Calu3 (cell line): ENCODE measurements around the gene CCSER1. TPM values are rescaled to one million over a fixed set of nuclear protein-coding genes. Genes with fewer than 3 reads are reported as not detected.

Experiments used
- BruUV-seq: library from RNA; stranded (reverse); fragments of 400-500 nt; replicated peaks from 2 replicates; lab custom pipeline; 2021; lab: Mats Ljungman, UMichigan
- CTCF ChIA-PET: fragments of 300-600 bp; sonication (Branson Sonifier 250); formaldehyde crosslinking; loops from one replicate; lab custom pipeline; 2022; ENCODE audit warnings: antibody characterized with exemption; lab: Charles Lee
- DNase-seq: peaks from one replicate; pipeline ENCODE4 v3.0.0; 2022
- H3K27ac Mint-ChIP-seq: one replicate; pipeline ENCODE4 v1.8.0; 2022; ENCODE audit warnings: mixed read lengths; ENCODE audit not compliant: unreplicated experiment
- H3K27me3 Mint-ChIP-seq: one replicate; pipeline ENCODE4 v1.8.0; 2022; ENCODE audit warnings: mixed read lengths; ENCODE audit not compliant: unreplicated experiment
- H3K36me3 Mint-ChIP-seq: one replicate; pipeline ENCODE4 v1.8.0; 2022; ENCODE audit warnings: mild to moderate bottlenecking, moderate library complexity, mixed read lengths; ENCODE audit not compliant: insufficient read depth, unreplicated experiment
- H3K4me1 Mint-ChIP-seq: one replicate; pipeline ENCODE4 v1.8.0; 2022; ENCODE audit warnings: mild to moderate bottlenecking, low read depth, mixed read lengths; ENCODE audit not compliant: unreplicated experiment
- H3K4me3 Mint-ChIP-seq: one replicate; pipeline ENCODE4 v1.8.0; 2022; ENCODE audit warnings: mild to moderate bottlenecking, low read depth, moderate library complexity, mixed read lengths; ENCODE audit not compliant: unreplicated experiment
- H3K9me3 Mint-ChIP-seq: one replicate; pipeline ENCODE4 v1.8.0; 2022; ENCODE audit warnings: low read depth, mixed read lengths; ENCODE audit not compliant: unreplicated experiment
- intact Hi-C: fragments of 100-400 bp; cut with micrococcal nuclease; formaldehyde crosslinking; loops from one replicate; pipeline ENCODE4 v1.10.0; 2022; ENCODE audit not compliant: unreplicated experiment
- total RNA-seq: library from RNA; stranded (reverse); gene quantifications from 2 replicates; pipeline ENCODE4 v1.2.3, GENCODE V29; 2022
- TF ChIP-seq, protein P1 (sequence below): fragments of 200-600 bp; IDR thresholded peaks from one replicate; pipeline ENCODE4 v1.8.0; 2022; ENCODE audit warnings: antibody characterized with exemption; ENCODE audit not compliant: unreplicated experiment

CCSER1 gene
- total RNA-seq, 1 experiment from 2014 or later, result 6.2 TPM

DNA sequence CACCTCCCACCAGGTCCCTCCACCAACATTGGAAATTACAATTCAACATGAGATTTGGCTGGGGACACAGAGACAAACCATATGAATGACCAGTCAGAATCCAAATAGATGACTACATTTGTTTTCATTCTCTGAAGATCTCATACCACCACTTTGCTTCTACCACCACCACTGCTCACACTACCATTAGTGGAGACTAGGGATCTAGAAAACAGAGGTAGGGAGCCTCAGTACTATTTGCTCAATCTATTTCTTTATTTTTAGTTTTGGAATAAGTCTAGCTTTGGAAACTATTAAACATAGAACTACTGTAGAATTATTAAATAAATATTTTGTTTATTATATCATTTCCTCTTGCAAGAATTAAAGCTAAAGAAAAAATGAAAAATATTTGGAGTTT, 727.9 kb downstream of the CCSER1 start:
- H3K27me3 Mint-ChIP-seq, result no peaks in the 10 kb centered on the region
- no peak overlapping the region for H3K4me3 Mint-ChIP-seq
- intact Hi-C loops, result no loop called here
- no peak overlapping the region for H3K27ac Mint-ChIP-seq
- TF ChIP-seq, protein P1, sequence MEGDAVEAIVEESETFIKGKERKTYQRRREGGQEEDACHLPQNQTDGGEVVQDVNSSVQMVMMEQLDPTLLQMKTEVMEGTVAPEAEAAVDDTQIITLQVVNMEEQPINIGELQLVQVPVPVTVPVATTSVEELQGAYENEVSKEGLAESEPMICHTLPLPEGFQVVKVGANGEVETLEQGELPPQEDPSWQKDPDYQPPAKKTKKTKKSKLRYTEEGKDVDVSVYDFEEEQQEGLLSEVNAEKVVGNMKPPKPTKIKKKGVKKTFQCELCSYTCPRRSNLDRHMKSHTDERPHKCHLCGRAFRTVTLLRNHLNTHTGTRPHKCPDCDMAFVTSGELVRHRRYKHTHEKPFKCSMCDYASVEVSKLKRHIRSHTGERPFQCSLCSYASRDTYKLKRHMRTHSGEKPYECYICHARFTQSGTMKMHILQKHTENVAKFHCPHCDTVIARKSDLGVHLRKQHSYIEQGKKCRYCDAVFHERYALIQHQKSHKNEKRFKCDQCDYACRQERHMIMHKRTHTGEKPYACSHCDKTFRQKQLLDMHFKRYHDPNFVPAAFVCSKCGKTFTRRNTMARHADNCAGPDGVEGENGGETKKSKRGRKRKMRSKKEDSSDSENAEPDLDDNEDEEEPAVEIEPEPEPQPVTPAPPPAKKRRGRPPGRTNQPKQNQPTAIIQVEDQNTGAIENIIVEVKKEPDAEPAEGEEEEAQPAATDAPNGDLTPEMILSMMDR, result no peak
- BruUV-seq, result no TSS peak
- H3K4me1 Mint-ChIP-seq, result no peaks in the 10 kb centered on the region
- H3K36me3 Mint-ChIP-seq, result no peaks in the 10 kb centered on the region
- no peaks in the 10 kb centered on the region for H3K9me3 Mint-ChIP-seq
- no peak for DNase-seq
- CTCF ChIA-PET, result no interaction called here

DNA sequence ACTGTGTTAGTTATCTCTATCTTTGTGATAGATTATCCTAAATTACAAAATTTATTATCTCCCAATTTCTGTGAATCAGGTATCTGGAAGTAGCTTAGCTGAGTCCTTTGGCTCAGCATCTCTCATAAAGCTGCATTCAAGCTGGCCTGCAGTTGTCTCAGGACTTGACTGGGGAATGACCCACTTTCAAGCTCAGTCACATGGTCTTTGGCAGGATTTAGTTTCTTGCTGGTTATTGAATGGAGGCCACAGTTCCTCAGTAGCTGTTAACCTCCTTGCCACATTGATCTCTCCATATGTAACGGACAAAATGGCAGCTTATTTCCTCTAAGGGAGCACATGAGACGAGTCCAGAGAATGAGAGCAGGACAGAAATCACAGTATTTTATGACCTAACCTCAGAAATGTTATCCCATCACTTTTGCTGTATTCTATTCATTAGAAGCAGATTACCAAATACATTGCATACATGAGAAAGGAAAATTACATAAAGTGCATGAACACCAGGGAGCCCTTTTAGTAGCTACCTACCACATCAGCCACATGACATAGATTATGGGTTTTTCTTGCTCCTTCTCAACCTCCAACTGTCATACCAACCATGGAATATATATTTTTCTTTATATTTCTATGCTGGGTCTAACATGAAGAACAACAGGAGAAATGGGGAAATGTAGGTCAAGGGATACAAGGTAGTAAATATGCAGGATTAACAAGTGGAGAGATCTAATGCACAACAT, 730.1 kb downstream of the CCSER1 start:
- TF ChIP-seq, protein P1, result no peak
- no peaks in the 10 kb centered on the region for H3K9me3 Mint-ChIP-seq
- no peaks in the 10 kb centered on the region for H3K4me1 Mint-ChIP-seq
- BruUV-seq, result no TSS peak
- DNase-seq, result no peak
- intact Hi-C loops, result no loop called here
- H3K4me3 Mint-ChIP-seq, result no peak overlapping the region
- H3K27me3 Mint-ChIP-seq, result no peaks in the 10 kb centered on the region
- CTCF ChIA-PET, result no interaction called here
- no peaks in the 10 kb centered on the region for H3K36me3 Mint-ChIP-seq
- no peak overlapping the region for H3K27ac Mint-ChIP-seq

DNA sequence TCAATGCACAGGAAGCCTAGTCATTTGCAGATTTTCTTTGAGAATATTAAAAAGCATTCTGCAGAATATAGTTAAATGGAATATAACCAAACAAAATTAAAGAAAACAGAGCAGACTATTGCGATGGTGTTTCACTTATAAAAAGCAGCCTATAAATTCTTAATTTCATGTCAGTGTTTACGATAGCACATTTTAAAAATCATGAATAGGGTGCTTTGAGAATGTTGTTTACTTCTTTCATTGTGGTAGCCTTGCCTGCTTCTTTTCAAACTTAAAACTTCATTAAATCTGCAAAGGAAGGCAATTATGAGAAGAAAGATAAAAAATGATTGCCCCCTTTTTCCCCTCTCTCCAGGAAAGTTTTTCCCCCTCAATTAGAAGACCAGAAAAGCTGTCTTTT, 748.6 kb downstream of the CCSER1 start:
- Mint-ChIP-seq H3K27ac (no peak overlapping the region), H3K36me3 (no peaks in the 10 kb centered on the region), H3K9me3 (peaks cover 5% of the 10 kb centered on the region), H3K27me3 (no peaks in the 10 kb centered on the region), H3K4me3 (no peak overlapping the region), H3K4me1 (no peaks in the 10 kb centered on the region)
- BruUV-seq, result no TSS peak
- TF ChIP-seq, protein P1, result no peak
- intact Hi-C loops, result no loop called here
- CTCF ChIA-PET, result no interaction called here
- no peak for DNase-seq

DNA sequence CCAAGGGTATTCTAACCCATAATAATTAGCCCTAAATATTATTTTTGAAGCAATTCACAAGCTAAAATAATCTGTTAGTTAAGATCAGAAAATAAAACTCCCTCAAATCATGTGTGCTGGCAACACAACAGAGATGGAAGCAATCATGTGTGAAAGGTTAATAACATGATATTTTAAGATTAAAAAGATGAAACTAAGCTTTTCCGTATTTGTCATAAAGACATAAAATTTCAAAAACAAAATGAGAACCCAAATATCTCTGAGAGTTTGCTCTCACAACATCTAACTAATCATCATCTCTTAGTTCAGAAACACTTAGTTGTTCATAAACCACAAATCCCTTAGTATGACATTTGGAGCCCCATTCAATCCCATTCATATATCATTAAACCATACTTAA, 749.1 kb downstream of the CCSER1 start:
- no TSS peak for BruUV-seq
- peaks cover 5% of the 10 kb centered on the region for H3K9me3 Mint-ChIP-seq
- intact Hi-C loops, result no loop called here
- DNase-seq, result no peak
- H3K4me3 Mint-ChIP-seq, result no peak overlapping the region
- H3K4me1 Mint-ChIP-seq, result no peaks in the 10 kb centered on the region
- TF ChIP-seq, protein P1, result no peak
- no peaks in the 10 kb centered on the region for H3K36me3 Mint-ChIP-seq
- no peaks in the 10 kb centered on the region for H3K27me3 Mint-ChIP-seq
- CTCF ChIA-PET, result no interaction called here
- no peak overlapping the region for H3K27ac Mint-ChIP-seq
